ENCODE results near the gene ABHD18.
A peak's percentile ranks its signal among the peaks of the same experiment; 100 is the strongest.
"Not testable (repeated sequence)": the region's sequence is repeated elsewhere in the genome, so short reads cannot be mapped to it uniquely, and the experiment has no call there.

Gene ABHD18

DNA sequence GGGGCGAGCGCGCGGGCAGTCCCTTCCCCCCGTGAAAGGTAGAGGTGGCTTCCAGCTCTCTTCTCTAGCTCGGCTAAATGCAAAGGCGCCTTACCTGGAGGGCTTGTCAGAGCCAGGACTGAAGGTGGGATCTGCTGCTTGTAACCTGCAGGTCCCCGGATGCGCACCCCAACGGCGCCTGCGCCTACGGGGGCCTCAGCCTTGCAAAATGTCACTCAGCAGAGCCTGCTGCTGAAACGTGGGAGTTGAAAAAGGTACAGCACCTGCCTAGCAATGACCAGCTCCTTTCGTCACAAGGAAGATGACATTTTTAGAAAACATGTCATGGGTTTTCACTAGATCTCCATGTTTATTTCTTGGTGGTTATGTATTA lies 583 bp downstream of the ABHD18 start:
- Mint-ChIP-seq H3K27me3 (ENCODE audit: low read depth, poor library complexity) (no peaks in the 10 kb centered on the region), H3K4me3 (peak overlapping the region; percentile 95), H3K9me3 (no peaks in the 10 kb centered on the region), H3K27ac (peak overlapping the region; percentile 98), H3K4me1 (peaks cover 26% of the 10 kb centered on the region), H3K36me3 (ENCODE audit: low read depth) (peaks cover 28% of the 10 kb centered on the region)
- TF ChIP-seq CTCF (IDR thresholded peaks at IDR 0.05) = no peak
- DNase-seq = no peak

- Mint-ChIP-seq H3K4me3 (peak overlapping the region; percentile 72), H3K27me3 (ENCODE audit: low read depth, poor library complexity) (no peaks in the 10 kb centered on the region), H3K4me1 (peaks cover 26% of the 10 kb centered on the region), H3K9me3 (no peaks in the 10 kb centered on the region), H3K36me3 (ENCODE audit: low read depth) (peaks cover 14% of the 10 kb centered on the region), H3K27ac (no peak overlapping the region)
- no peak for TF ChIP-seq CTCF (IDR thresholded peaks at IDR 0.05)
- no peak for DNase-seq
Observed at GRCh38 chr4:127967141-127967775, 2.1 kb downstream of the ABHD18 start.

GRCh38 chr4:127968586-127968985 lies 3.4 kb downstream of the ABHD18 start:
- no peak for TF ChIP-seq CTCF (IDR thresholded peaks at IDR 0.05)
- Mint-ChIP-seq H3K36me3 (ENCODE audit: low read depth) (peaks cover 4% of the 10 kb centered on the region), H3K4me1 (peaks cover 15% of the 10 kb centered on the region), H3K9me3 (no peaks in the 10 kb centered on the region), H3K27ac (no peak overlapping the region), H3K4me3 (no peak overlapping the region), H3K27me3 (ENCODE audit: low read depth, poor library complexity) (no peaks in the 10 kb centered on the region)
- no peak for DNase-seq

DNA sequence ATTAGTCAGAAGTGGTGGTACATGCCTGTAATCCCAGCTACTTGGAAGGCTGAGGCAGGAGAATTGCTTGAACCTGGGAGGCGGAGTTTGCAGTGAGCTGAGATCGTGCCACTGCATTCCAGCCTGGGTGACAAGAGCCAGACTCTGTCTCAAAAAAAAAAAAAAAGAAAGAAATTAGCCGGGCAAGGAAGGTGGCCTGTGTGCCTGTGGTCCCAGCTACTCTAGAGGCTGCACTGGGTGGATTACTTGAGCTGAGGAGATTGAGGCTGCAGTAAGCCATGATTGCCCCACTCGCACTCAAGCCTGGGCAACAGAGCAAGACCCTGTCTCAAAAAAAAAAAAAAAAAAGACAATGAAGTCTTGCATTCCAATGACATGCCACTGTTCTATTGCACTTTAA lies 5.7 kb downstream of the ABHD18 start:
- H3K4me3 Mint-ChIP-seq; H3K27ac Mint-ChIP-seq; H3K27me3 Mint-ChIP-seq (ENCODE audit: low read depth, poor library complexity); H3K4me1 Mint-ChIP-seq; DNase-seq; H3K9me3 Mint-ChIP-seq: not testable (repeated sequence)
- H3K36me3 Mint-ChIP-seq (ENCODE audit: low read depth) = peaks cover 21% of the 10 kb centered on the region

DNA sequence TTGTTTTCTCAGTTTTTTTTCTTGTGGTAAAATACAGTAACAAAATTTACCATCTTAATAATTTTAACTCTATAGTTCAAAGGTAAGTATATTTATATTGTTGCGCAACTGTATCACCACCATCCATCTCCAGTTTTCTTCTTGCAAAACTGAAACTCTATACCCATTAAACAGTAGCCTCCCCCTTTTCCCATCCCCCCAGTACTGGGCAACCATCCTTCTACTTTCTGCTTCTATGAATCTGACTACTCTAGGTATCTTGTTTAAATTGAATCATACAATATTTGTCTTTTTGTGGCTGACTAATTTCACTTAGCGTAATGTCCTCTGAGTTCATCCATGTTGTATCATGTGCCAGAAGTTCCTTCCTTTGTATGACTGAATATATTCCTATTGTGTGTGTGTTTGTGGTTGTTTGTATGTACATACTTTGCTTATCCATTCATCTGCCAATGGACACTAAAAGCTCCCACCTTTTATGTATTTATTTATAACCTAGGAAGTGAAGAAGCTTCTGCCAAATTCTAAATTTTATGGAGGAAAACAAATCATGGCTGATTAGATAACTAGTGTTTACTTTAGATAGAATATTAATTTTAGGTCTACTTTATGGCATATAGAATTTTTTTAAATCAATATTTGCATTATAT lies 10.0 kb downstream of the ABHD18 start:
- no peak overlapping the region for H3K4me3 Mint-ChIP-seq
- no peak for TF ChIP-seq CTCF (IDR thresholded peaks at IDR 0.05)
- H3K27ac Mint-ChIP-seq = no peak overlapping the region
- peaks cover 42% of the 10 kb centered on the region for H3K36me3 Mint-ChIP-seq (ENCODE audit: low read depth)
- H3K9me3 Mint-ChIP-seq = peaks cover 13% of the 10 kb centered on the region
- no peaks in the 10 kb centered on the region for H3K27me3 Mint-ChIP-seq (ENCODE audit: low read depth, poor library complexity)
- DNase-seq = no peak
- no peaks in the 10 kb centered on the region for H3K4me1 Mint-ChIP-seq

GRCh38 chr4:127978930-127979329 lies 13.7 kb downstream of the ABHD18 start:
- Mint-ChIP-seq H3K27me3 (ENCODE audit: low read depth, poor library complexity) (no peaks in the 10 kb centered on the region), H3K4me3 (no peak overlapping the region), H3K27ac (no peak overlapping the region), H3K36me3 (ENCODE audit: low read depth) (peaks cover 35% of the 10 kb centered on the region), H3K4me1 (no peaks in the 10 kb centered on the region), H3K9me3 (peaks cover 13% of the 10 kb centered on the region)
- DNase-seq = no peak
- no peak for TF ChIP-seq CTCF (IDR thresholded peaks at IDR 0.05)

Measured in nephron progenitor cell (in vitro differentiated cells).